GM18867 (cell line): ENCODE results near the gene ECEL1.

ENCODE experiments used
- ATAC-seq: cut with Tn5 transposase; IDR thresholded peaks from one replicate; pipeline ENCODE4 v1.9.1; 2021; ENCODE audit warnings: mild to moderate bottlenecking, moderate library complexity; ENCODE audit not compliant: unreplicated experiment

The ECEL1 gene

DNA sequence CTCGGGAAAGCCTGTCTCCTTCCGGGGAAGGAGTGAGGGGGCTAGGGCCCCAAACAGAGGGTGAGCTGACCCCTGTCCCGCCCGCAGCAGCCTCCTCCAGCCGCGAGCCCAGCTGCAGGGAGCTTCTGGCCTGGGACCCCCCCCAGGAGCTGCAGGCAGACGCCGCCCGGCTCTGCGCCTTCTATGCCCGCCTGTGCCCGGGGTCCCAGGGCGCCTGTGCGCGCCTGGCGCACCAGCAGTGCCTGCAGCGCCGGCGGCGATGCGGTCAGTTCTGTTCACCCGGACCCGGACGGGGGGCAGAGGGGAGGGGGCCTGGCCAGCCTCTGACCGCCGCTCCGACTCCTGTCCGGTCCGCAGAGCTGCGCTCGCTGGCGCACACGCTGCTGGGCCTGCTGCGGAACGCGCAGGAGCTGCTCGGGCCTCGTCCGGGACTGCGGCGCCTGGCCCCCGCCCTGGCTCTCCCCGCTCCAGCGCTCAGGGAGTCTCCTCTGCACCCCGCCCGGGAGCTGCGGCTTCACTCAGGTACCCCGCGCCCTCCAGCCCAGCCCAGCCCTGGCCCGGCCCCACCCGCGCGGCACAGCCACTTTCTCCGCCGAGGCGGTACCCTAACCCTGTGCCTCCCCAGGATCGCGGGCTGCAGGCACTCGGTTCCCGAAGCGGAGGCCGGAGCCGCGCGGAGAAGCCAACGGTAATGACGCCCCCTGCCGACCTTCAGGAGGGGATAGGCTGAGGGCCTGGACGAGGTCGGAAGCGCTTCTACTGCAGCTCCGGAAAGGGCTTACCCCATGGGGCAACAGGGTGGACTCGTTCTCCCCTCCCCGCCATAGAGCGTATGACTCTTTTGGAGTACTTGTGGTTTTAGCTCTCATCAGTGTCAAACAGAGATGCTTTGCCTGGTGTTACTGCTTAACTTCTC lies 36.3 kb upstream of the ECEL1 start:
- ATAC-seq, result no peak

- ATAC-seq, result no peak
Measured at GRCh38 chr2:232523402-232523681, 35.7 kb upstream of the ECEL1 start.

DNA sequence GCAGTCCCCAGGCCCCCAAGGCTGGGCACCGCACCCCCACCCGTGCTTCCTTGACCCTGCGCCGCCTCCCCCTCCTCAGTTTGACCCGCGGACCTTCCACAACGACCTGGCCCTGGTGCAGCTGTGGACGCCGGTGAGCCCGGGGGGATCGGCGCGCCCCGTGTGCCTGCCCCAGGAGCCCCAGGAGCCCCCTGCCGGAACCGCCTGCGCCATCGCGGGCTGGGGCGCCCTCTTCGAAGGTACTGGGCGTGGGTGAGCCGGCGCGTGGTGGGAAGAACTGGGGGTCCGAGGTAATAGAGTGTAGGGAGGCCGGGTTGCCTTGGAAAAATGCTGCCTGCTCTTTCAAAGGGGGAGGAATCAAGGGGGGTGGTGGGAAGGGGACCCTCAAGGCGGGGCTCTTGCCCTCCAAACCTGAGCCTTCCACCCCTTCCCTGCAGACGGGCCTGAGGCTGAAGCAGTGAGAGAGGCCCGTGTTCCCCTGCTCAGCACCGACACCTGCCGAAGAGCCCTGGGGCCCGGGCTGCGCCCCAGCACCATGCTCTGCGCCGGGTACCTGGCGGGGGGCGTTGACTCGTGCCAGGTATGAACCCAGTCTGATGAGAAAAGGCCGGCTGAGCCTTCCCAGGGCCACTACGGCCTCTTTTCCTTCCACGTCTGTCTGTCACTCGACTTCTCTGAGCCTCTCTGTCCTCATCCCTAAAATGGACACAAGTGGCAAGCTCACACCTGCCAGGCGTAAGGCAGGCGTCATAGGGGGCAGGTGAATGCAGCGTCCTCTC lies 35.2 kb upstream of the ECEL1 start:
- ATAC-seq, result no peak

DNA sequence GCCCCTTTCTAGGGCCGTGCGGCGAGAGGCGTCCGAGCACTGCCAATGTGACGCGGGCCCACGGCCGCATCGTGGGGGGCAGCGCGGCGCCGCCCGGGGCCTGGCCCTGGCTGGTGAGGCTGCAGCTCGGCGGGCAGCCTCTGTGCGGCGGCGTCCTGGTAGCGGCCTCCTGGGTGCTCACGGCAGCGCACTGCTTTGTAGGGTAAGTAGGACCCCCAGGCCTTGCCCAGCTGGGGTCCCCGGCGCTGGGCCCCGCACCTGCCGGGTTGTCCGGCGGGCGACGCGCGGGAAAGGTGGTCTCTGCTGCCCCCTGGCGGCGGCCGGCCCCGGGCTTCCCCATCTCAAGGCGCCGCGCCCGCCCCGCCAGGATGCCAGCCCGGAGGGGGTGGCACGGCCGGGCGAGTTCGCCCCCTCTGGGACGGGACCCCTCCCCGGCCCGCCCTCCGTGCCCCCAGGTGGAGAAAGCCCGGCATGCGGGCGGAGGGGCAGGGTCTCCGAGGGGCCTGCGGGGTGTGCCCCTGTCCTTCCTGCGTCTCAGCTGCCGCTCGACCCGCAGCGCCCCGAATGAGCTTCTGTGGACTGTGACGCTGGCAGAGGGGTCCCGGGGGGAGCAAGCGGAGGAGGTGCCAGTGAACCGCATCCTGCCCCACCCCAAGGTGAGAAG lies 34.5 kb upstream of the ECEL1 start:
- ATAC-seq, result no peak

GRCh38 chr2:232521098-232521497 lies 33.5 kb upstream of the ECEL1 start:
- no peak for ATAC-seq

- ATAC-seq, result no peak
Measured at GRCh38 chr2:232520489-232520888, 32.9 kb upstream of the ECEL1 start.

GRCh38 chr2:232519581-232520438 lies 32.2 kb upstream of the ECEL1 start, which contains the start of gene PRSS56:
Gene PRSS56, plus strand, starts transcription at chr2:232520388. Its CDS starts 211 bp downstream, at chr2:232520599.
- ATAC-seq, result no peak

DNA sequence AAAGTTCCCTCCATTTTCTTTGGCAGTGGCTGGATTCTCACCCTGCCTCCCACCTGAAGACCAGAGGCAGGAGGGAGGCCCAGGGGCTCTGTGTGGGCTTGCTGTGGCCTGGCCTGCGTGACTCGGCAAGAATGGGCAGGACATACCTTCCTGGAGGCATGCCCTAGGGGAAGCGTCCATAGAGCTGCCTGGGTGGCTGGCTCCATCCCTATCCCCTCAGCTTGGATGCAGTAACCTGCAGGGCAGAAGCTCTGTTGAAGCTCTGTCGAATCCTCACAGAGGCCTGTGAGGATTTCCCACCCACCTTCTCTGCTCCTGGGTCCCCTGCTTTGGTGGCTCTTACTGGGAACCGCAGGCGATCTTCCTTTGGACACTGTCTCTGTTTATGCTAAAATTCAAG lies 31.2 kb upstream of the ECEL1 start:
- ATAC-seq, result no peak

DNA sequence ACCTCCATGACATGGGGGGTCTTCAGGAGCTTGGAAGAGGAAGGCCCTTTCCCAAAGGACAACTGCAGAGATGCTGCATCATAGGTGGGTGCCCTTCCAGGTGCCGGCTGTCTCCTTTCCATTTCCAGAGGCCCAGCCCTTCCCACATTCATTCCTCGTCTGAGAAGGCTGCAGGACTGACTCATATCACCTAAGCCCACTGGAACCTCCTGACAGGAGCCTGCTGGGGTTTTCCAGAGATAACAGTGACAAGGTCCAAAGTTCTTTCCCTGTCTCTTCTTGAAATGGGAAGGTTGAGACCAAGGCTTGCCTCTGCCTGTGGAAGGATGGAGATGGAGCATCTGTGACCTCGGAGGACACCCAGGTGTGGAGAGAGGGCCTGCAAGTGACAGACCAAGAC lies 28.9 kb upstream of the ECEL1 start:
- ATAC-seq, result no peak

- ATAC-seq, result no peak
Measured at GRCh38 chr2:232515639-232516038, 28.0 kb upstream of the ECEL1 start.

GRCh38 chr2:232513353-232513752 lies 25.7 kb upstream of the ECEL1 start:
- ATAC-seq, result no peak

- no peak for ATAC-seq
Measured at GRCh38 chr2:232512602-232513001, 25.0 kb upstream of the ECEL1 start.

- ATAC-seq, result no peak
Measured at GRCh38 chr2:232511336-232511890, 23.8 kb upstream of the ECEL1 start.

- no peak for ATAC-seq
Measured at GRCh38 chr2:232508251-232508650, 20.6 kb upstream of the ECEL1 start.

DNA sequence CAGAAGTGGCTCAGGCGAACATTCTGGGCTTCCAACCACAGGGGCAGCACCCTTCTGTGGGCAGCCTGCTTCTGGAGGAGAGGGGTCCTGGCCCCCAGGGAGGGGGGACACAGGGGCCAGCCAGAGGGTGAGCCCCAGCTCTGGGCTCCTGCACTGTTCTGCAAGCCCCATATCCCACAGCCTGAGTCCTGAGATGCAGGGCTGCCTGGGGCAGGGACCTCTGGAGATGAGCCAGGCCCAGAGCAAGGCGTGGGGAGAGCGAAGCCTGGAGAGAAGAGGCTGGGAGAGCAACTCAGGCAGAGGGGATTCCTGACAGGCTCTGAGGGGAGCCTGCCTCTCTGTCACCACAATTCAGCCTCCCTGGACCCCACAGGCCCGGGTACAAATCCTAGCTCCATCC lies 19.1 kb upstream of the ECEL1 start:
- no peak for ATAC-seq

DNA sequence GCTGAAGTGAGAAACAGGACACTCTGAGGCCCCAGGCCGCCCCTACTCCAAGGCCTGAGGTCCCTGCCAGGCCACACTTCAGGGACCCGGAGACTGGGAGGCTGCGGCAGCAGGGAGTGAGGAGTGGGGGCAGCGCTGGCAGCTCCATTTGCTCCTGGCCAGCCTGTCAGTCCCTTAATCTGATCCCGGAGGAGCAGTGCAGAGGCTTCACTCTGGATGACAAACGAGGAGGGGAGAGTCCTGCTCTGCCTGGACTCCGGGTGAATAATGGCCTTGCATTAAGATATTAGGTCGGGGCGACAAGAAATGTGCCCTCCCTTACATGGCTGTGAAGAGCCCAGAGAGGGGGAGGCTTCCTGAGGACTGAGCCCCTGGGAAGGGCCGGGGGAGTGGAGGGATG lies 18.2 kb upstream of the ECEL1 start:
- ATAC-seq, result no peak

GRCh38 chr2:232504438-232504837 lies 16.8 kb upstream of the ECEL1 start:
- ATAC-seq, result no peak

DNA sequence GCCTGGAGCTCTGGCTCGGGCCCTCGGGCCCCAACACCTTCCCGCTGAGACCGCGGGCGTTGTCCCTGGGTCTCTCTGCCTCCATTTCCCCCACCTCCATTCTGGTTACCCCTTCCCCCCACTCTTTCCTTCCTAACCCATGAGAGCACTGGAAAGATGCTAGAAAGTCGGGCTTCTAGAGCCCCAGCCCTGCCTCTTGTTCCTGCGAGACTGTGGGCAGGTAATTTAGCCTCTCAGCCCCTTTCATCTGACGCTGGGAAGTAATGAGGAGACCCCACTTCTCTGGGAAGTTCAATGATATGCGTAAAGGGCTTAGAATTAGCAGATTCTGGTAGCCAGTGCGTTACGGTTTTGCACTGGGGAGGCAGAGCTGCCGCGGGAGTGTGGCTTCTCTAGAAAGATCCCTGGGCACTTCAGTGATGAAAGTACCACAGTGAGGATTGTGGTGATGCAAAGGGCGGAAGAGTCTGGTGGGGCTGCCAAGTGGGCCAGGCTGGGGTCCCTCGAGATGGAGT lies 16.2 kb upstream of the ECEL1 start:
- ATAC-seq, result no peak

GRCh38 chr2:232502911-232503808 lies 15.5 kb upstream of the ECEL1 start:
- no peak for ATAC-seq
